NCI-H1417 treated with DMSO at 0.1 percent for 48 hours (cell line): Measurements from ENCODE around the gene TRMT10A.
"Not testable (repeated sequence)": the region's sequence is repeated elsewhere in the genome, so short reads cannot be mapped to it uniquely, and the experiment has no call there.

Source experiments
- DNase-seq: peaks from one replicate; lab custom pipeline; 2025; lab: John Stamatoyannopoulos, UW

TRMT10A gene

GRCh38 chr4:99552872-99553271 is 11.0 kb downstream of the TRMT10A start:
- no peak for DNase-seq

- no peak for DNase-seq
Measured at GRCh38 chr4:99540277-99540939, 23.4 kb downstream of the TRMT10A start.

DNA sequence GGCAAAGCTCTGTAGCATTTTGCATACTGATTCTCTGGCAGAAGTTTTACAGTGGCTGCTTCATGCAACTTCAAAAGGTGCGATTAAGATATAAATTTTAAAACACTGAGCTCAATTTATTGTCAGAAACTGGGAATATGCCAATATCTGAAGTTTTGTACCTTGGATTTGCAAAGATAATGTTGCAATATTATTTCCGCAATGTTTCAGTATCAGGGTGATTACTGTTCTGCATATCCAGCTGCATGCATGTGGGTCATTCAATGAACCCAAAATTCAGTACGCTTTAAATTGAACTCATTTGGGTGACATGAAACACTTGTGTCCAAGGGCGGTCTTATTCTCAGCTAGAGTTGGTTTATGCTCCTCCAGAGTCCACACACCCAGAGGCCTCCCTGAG is 26.2 kb downstream of the TRMT10A start:
- no peak for DNase-seq

DNA sequence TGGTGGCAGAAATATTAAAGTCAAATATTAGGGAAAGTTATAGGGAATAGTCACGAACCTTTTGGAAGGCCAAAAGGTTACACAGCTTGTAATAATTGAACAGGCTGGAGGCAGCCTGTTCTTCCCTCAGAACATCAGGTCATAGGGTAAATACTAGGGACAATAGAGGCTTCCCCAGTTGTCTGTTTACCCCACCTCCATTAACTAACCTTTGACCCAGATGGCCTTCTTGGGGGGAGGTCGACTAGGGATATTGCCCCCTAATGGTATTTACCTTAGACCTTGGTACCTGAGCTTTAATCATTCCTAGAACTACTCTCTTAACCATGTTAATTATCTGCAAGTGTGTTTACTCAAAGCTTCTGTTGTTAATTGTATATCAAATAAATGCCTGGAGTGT is 27.0 kb downstream of the TRMT10A start:
- DNase-seq: peak; percentile 15

DNA sequence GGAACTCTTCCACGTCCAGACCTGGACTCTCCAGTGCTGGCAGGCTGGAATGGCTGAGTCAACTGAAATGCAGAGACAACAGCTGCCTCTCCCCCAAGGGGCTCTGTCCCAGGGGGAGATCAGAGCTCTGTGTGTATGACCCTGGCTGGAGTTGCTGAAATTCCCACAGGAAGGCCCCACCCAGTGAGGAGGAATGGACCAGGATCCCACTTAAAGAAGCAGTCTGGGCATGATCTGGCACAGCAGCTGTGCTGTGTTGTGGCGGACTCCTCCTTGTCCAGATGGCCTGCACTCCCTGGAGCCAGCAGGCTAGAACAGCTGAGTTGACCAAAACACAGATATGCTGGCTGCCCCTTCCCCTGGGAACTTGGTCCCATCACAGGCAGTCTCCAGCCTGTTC is 27.6 kb downstream of the TRMT10A start:
- DNase-seq: no peak

GRCh38 chr4:99534699-99535098 is 29.1 kb downstream of the TRMT10A start:
- not testable (repeated sequence) for DNase-seq

DNA sequence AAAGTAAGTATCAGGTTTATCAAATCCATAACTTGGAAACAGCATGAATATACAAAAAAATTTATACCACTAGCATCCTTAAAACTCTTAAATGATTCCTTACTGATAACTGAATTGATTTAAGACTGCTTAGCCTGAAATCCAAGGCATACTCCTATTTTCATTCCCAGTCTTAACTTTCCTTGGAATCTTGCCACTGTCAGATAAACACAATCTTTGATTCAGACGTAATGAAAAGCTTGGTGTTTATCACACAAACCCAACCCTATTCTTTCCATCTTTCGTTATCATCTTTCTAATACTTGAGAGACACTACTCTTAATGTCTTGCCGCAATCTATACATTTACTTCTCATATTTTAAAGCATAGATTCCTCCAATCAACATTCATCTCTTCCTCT is 33.9 kb downstream of the TRMT10A start:
- no peak for DNase-seq

GRCh38 chr4:99529228-99529627 is 34.6 kb downstream of the TRMT10A start:
- no peak for DNase-seq

DNA sequence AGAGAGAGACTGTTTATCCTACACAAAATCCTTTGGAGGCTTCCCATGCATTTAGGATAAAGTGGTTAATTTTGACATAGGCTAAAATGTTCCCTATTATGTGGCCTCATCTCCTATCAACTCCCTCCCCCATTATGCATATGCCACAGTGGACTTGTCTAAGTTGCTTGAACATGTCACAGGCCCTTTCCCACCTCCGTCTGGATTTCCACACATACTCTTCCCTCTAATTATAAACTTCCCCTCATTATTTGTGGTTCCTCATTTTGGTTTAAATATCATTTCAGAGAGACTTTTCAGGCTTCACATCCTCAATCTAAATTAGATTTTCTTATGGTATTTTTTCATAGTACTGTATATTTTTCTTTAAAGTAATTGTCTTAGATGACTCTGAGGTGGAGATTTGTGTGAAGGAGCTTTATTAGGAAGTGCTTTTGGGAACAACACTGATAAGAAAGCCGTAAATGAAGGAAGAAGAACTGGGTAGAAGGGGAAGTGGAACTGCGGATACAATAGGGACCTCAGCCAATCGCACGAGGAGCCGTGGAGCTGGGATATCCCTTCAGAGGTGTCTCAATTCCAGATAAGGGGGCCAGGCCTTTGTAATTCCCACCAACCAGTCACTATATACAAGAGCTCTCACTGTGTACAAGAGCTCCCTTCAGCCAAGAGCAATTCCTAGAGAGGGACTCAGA is 45.1 kb downstream of the TRMT10A start:
- DNase-seq: no peak

DNA sequence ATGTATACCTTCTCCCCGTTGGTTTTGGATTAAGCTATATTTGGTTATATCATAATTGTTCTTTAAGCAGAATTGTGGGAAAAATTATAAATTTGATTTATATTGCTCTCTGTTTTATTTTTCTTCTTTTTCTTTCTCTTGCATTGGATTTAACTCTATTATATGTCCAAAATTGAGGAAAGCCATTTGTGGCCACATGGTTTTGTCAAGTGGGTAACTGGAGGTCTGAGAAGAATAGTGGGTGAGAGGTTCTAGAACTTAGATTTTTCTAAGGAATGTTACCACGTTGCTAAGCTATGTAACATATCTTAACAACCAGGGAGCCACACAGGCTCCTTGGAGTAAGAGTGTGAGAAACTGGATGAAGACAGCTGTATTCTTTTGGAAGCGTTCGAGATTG is 53.1 kb downstream of the TRMT10A start, which contains the start of gene C4orf17:
Gene C4orf17 (plus strand): TSS at position 301 of the 400 bp plus-strand sequence. CDS start 2,061 bp downstream, outside the sequence.
- no peak for DNase-seq

DNA sequence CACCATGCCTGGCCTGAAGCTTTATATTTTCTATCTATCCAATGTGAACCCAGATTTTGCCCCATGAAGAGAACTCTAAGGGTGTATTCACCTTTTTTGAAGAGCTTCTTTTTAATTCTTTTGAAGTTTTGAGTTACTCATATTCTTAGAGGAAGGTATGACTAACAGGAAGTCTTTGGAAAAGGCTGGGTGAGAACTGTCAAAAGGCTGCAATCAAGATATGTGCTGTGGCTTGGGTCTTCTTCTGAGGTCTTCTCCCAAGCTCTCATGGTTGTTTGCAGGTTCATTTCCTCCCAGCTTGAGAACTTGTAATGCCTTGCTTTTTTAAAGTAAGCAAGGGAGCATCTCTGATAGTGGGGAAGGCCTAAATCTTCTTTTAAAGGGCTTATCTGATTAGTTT is 56.1 kb downstream of the TRMT10A start:
- DNase-seq: no peak

DNA sequence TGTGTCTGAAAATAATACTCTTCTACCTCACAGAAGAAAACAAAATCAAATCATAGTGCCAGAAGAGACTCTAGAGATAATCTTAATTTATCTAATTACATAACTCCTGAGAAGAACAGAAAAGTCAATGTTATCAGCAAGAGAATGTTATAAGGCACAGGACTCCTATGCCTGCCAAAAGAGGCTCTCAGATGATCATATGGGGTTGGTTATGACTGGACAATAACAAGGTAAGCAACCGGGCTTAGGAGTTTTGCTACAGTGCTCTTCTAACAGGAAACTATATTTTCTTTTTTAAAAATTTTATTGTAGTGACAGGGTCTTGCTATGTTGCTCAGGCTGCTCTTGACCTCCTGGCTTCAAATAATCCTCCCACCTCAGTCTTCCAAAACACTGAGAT is 56.5 kb downstream of the TRMT10A start:
- DNase-seq: no peak

- DNase-seq: no peak
Measured at GRCh38 chr4:99506781-99507180, 57.1 kb downstream of the TRMT10A start.

DNA sequence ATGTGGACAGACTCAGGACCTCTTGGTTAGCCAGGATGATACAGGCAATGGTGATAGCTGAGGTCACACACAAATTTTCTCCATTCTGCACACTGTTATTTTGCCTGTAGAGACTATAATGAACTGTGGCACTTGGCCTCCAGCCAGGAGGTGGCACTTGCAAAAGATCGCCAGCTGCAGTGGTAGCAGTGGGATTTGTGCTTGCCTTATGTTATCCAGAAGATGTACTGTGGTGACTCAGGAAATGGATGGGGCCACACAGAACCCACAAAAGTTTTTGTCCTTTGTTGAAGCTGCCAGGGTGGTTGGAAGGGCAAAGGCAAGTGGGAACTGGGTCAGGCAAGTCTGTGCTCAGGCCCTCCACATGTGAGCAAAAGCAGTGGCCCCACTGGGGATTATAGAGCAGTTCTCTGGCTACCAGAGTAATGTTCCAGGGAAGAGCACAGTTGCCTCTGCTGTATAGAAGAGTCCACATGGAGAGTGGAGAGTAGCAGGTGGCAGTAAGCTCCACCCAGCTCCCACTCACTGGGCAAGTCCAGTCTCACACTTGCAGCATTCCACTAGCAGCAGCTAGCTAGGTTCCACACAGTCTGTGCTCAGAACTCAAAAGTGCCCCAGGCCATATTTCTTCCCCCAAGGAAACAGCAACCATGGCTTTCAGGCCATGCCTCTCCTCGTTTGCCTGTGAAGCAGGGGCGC is 58.9 kb downstream of the TRMT10A start:
- no peak for DNase-seq
